GM23248 (cell line): ENCODE data around the gene CDH16.

Experiments used
- EZH2 ChIP-seq: fragments of 200-600 bp; sonication (generic); IDR thresholded peaks from 2 replicates; pipeline ENCODE4 v1.6.1; 2018; ENCODE audit warnings: antibody characterized with exemption, mild to moderate bottlenecking; ENCODE audit not compliant: insufficient read depth, poor library complexity, severe bottlenecking
- EZH2phosphoT487 ChIP-seq: fragments of 200-600 bp; sonication (generic); IDR thresholded peaks from 2 replicates; pipeline ENCODE4 v1.6.1; 2018; ENCODE audit warnings: antibody characterized with exemption, moderate library complexity, mild to moderate bottlenecking, low read depth; ENCODE audit not compliant: insufficient read depth

- no peak for TF ChIP-seq EZH2
- TF ChIP-seq EZH2phosphoT487 = no peak
These were observed 4.1 kb downstream of the CDH16 start for GRCh38 chr16:66914541-66914940.
